RWPE2 (cell line): ENCODE measurements around the gene MTA1.
A peak's percentile ranks its signal among the peaks of the same experiment; 100 is the strongest.

Source experiments
- ATAC-seq: fragments of 200-7000 bp; cut with Tn5 transposase; 3 replicates; pipeline ENCODE4 v1.9.1; 2021; ENCODE audit warnings: low read depth
- DNase-seq: peaks from one replicate; pipeline ENCODE4 v3.0.0-alpha.2; 2020; ENCODE audit warnings: low spot score
- H3K27ac ChIP-seq: fragments of 450-650 bp; 2 replicates; pipeline ENCODE4 v1.5.1; 2017; ENCODE audit warnings: mild to moderate bottlenecking; ENCODE audit not compliant: poor library complexity, severe bottlenecking
- H3K27me3 ChIP-seq: fragments of 250-450 bp; sonication (Bioruptor Pico); 2 replicates; pipeline ENCODE4 v1.5.1; 2021; ENCODE audit warnings: mild to moderate bottlenecking, moderate library complexity; ENCODE audit not compliant: insufficient read depth, poor library complexity, severe bottlenecking
- H3K36me3 ChIP-seq: fragments of 250-450 bp; sonication (Bioruptor Pico); 2 replicates; pipeline ENCODE4 v1.5.1; 2020; ENCODE audit warnings: low read depth, mild to moderate bottlenecking, moderate library complexity
- H3K4me1 ChIP-seq: fragments of 250-450 bp; sonication (Bioruptor Pico); 2 replicates; pipeline ENCODE4 v1.5.1; 2021; ENCODE audit warnings: mild to moderate bottlenecking, moderate library complexity; ENCODE audit not compliant: insufficient read depth, poor library complexity, severe bottlenecking
- H3K4me3 ChIP-seq: fragments of 250-450 bp; sonication (Bioruptor Pico); 2 replicates; pipeline ENCODE4 v1.5.1; 2021; ENCODE audit warnings: mild to moderate bottlenecking, moderate library complexity; ENCODE audit not compliant: severe bottlenecking
- H3K9me3 ChIP-seq: fragments of 250-450 bp; sonication (Bioruptor Pico); 2 replicates; pipeline ENCODE4 v1.5.1; 2021; ENCODE audit warnings: mild to moderate bottlenecking, moderate library complexity; ENCODE audit not compliant: severe bottlenecking
- CTCF ChIP-seq: fragments of 450-650 bp; IDR thresholded peaks from one replicate; pipeline ENCODE4 v1.5.1; 2017; ENCODE audit warnings: mild to moderate bottlenecking, moderate library complexity; ENCODE audit not compliant: poor library complexity, severe bottlenecking

MTA1 gene

GRCh38 chr14:105508601-105509000 lies 89.0 kb downstream of the MTA1 start:
- TF ChIP-seq CTCF = no peak
- Histone ChIP-seq H3K27me3 (no peaks in the 10 kb centered on the region), H3K27ac (no peak overlapping the region), H3K9me3 (no peaks in the 10 kb centered on the region), H3K4me1 (no peaks in the 10 kb centered on the region), H3K4me3 (no peak overlapping the region), H3K36me3 (no peaks in the 10 kb centered on the region)
- ATAC-seq (no peak), DNase-seq (peak; percentile 42)

GRCh38 chr14:105517096-105517495 lies 97.5 kb downstream of the MTA1 start:
- Histone ChIP-seq H3K27me3 (peaks cover 8% of the 10 kb centered on the region), H3K4me3 (no peak overlapping the region), H3K27ac (no peak overlapping the region), H3K4me1 (no peaks in the 10 kb centered on the region), H3K9me3 (no peaks in the 10 kb centered on the region), H3K36me3 (no peaks in the 10 kb centered on the region)
- no peak for TF ChIP-seq CTCF
- DNase-seq (peak; percentile 17), ATAC-seq (peak; percentile 61; the same call in 2 of the 3 replicates)

GRCh38 chr14:105519946-105520698 lies 100.5 kb downstream of the MTA1 start:
- H3K27ac ChIP-seq = no peak overlapping the region
- no peaks in the 10 kb centered on the region for H3K36me3 ChIP-seq
- ATAC-seq = no peak
- no peak overlapping the region for H3K4me3 ChIP-seq
- no peak for DNase-seq
- peaks cover 9% of the 10 kb centered on the region for H3K27me3 ChIP-seq
- TF ChIP-seq CTCF = no peak
- H3K4me1 ChIP-seq = no peaks in the 10 kb centered on the region
- H3K9me3 ChIP-seq = no peaks in the 10 kb centered on the region
